Aorta (tissue), 5 donors: ENCODE results near the gene GLUL. TPM values are rescaled to one million over a fixed set of nuclear protein-coding genes. Genes with fewer than 3 reads are reported as not detected.

Source experiments
- ATAC-seq: fragments of 200-7000 bp; cut with Tn5 transposase; one replicate; pipeline ENCODE4 v1.9.1; 2022; ENCODE audit warnings: moderate library complexity; ENCODE audit not compliant: low FRiP score
- DNase-seq, 2 donors: peaks; one replicate each; pipeline ENCODE4 v3.0.0-alpha.2; 2020
- H3K27ac ChIP-seq, 2 donors: one replicate each; pipeline ENCODE4 v1.5.1; 2013; ENCODE audit warnings: low read length in 2 of 2, mild to moderate bottlenecking in 2 of 2, moderate library complexity in 2 of 2, control low read depth in 1 of 2, inconsistent platforms in 1 of 2, low read depth in 1 of 2
- H3K27me3 ChIP-seq, 2 donors: one replicate each; pipeline ENCODE4 v1.6.1; 2013; ENCODE audit warnings: control low read depth in 1 of 2, low read length in 1 of 2, mild to moderate bottlenecking in 1 of 2, moderate library complexity in 1 of 2; ENCODE audit not compliant: insufficient read depth in 2 of 2, control insufficient read depth in 1 of 2
- H3K36me3 ChIP-seq, 2 donors: one replicate each; pipeline ENCODE4 v1.6.1; 2013; ENCODE audit warnings: control low read depth in 1 of 2, low read length in 1 of 2, mild to moderate bottlenecking in 1 of 2; ENCODE audit not compliant: insufficient read depth in 2 of 2, control insufficient read depth in 1 of 2
- H3K4me1 ChIP-seq, 2 donors: one replicate each; pipeline ENCODE4 v1.6.1; 2013; ENCODE audit warnings: low read length in 2 of 2, control low read depth in 1 of 2, mild to moderate bottlenecking in 1 of 2, moderate library complexity in 1 of 2; ENCODE audit not compliant: insufficient read depth in 2 of 2, control insufficient read depth in 1 of 2
- H3K4me3 ChIP-seq, 2 donors: one replicate each; pipeline ENCODE4 v1.5.1; 2013; ENCODE audit warnings: low read length in 2 of 2, control low read depth in 1 of 2, mild to moderate bottlenecking in 1 of 2
- H3K9me3 ChIP-seq: one replicate; pipeline ENCODE4 v1.6.1; 2013; ENCODE audit warnings: mild to moderate bottlenecking, low read length; ENCODE audit not compliant: control insufficient read depth
- WGBS, 2 donors: extraction: QIAGEN DNeasy Blood & Tissue Kit; methylation state at CpG; one replicate each; pipeline ENCODE4 v1.1.7; 2013; 5-methylcytosine and 5-hydroxymethylcytosine counted together
- intact Hi-C, 2 donors: fragments of 100-400 bp; cut with DNase I; formaldehyde crosslinking; loops; one replicate each; pipeline versions ENCODE4 v1.14.2 to v1.15.0; 2022
- long read RNA-seq, 2 donors: library from polyadenylated mRNA; unstranded; transcript quantifications; one replicate each; pipeline ENCODE4 v2.0.0, GENCODE V29; 2020 to 2021
- polyA plus RNA-seq, 2 donors: library from polyadenylated mRNA; stranded (reverse); fragments of 200-250 nt; gene quantifications; one replicate each; pipeline ENCODE4 v1.2.3, GENCODE V29; 2013
- total RNA-seq, 2 donors: library from RNA; stranded (reverse); fragmentation: NEBNext Ultra II Directional; extraction: Animal tissue kit (Norgen Biotek cat#: 25700); gene quantifications; one replicate each; pipeline ENCODE4 v1.2.1, GENCODE V29; 2021
- donor health status: healthy with polysubstance abuse.
- donor health status: Bipolar disorder and iron deficiency.
- donor health status: DM: no; HTN: no; CAD: no.
- donor health status: DM: no; HTN: no; CAD: no.
- donor health status: DM: yes; HTN: yes; CAD: no.

The GLUL gene
- total RNA-seq (100 to 1,000 TPM; 421 to 549 TPM), polyA plus RNA-seq (100 to 1,000 TPM; 144 to 222 TPM)
- long read RNA-seq, donor 1, full-length matches to known transcripts = 286 of 673 reads
- long read RNA-seq, donor 1, partial matches to known transcripts = 374 of 673 reads
- long read RNA-seq, donor 1, other reads (novel, unspliced or antisense) = 13 of 673 reads
- long read RNA-seq, donor 2, full-length matches to known transcripts = 55 of 95 reads
- long read RNA-seq, donor 2, partial matches to known transcripts = 19 of 95 reads
- long read RNA-seq, donor 2, other reads (novel, unspliced or antisense) = 21 of 95 reads

DNA sequence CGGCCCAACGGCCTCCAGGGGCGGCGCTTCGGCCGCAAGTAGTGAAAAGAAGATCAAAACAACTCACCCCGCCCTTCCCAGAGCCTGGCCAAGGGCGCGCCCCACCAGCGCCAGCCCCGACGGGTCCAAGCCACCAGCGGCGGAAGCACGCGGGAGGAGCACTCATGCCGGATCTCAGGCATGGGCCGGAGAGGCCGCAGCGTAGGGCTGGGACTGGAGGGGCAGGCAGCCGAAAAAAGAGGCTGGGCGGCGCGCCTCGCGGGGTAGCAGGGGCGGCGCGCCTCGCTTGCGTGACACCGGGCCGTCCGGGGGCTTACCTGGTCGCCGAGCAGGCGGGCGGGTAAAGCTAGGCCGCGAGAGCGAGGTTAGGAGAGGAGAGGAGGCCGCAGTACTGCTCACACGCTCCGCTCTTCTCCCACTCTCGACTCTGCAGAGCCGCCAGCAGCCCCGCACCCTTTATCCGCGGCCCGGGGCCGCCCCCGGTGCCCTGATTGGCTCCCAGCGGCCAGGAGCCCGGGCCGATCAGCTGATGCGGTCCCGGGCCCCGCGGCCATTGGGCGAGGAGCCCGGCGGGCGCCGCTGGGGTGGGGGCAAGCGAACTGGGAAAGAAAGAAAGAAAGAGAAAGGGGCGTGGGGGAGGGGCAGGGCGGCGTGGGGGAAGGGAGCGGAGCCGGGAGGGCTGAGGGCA, at the start of gene GLUL:
Gene GLUL (minus strand): TSS at position 429 of the 688 bp plus-strand sequence. CDS start 3,053 bp downstream, outside the sequence.
- ATAC-seq = peak; percentile 94
- 0 to 1% methylated on average over 63 to 70 of the region's 70 CpGs for WGBS, 2 donors
- Histone ChIP-seq H3K27ac (peak within 1 kb of the TSS; percentile 36 to 63), H3K36me3 (peaks cover 3 to 4% of the 10 kb centered on the region in 2 donors), H3K4me3 (peak within 1 kb of the TSS; percentile 87 to 96), H3K4me1 (no peaks in the 10 kb centered on the region), H3K27me3 (no peaks in the 10 kb centered on the region), H3K9me3 (no peaks in the 10 kb centered on the region)
- peak; percentile 96 to 97 for DNase-seq
- intact Hi-C loops = loop anchor here in 1 of 2 donors (2.0 to 10.0 kb wide), 2 partner anchors 43 to 97 kb away; no protein-coding TSS in a partner anchor

DNA sequence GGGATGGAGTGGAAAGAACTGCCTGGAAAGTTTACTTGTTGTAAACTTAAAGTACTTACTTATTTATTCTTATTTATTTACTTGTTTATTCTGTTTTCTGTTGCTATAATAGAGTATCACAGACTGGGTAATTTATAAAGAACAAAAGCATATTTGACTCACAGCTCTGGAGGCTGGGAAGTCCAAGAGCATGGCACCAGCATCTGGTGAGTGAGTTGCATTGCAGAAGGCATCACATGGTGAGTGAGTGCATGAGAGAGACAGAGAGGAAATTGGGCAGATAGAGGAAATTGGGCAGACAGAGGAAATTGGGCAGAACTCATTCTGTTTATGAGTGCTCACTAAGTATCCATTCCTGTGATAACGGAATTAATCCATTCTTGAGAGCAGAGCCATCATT, 46.7 kb upstream of the GLUL start:
- Histone ChIP-seq H3K4me1 (no peaks in the 10 kb centered on the region), H3K36me3 (no peaks in the 10 kb centered on the region), H3K27me3 (no peaks in the 10 kb centered on the region), H3K27ac (no peak overlapping the region), H3K4me3 (no peak overlapping the region), H3K9me3 (peaks cover 2% of the 10 kb centered on the region)
- WGBS, 2 donors = 92 to 96% methylated on average over 1 of the region's 1 CpG
- DNase-seq = no peak
- ATAC-seq = no peak
- intact Hi-C loops = no loop called here

DNA sequence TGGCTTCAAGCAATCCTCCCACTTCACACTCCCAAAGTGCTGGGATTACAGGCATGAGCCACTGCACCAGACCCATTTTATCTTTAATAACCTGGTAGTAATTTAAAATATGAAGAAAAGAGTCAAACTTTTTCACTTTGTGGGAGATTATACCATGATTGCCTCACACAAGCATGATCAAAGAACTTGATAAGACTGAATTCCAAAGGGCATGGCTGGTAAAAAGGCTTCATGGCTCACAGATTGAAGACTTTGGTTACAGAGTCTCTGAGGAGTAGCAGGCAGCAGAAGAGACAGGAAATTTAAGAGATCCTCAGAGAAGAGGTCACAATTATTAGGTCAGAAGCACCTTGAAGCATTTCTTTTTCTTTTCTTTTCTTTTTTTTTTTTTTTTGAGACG, 42.0 kb upstream of the GLUL start:
- Histone ChIP-seq H3K27ac (no peak overlapping the region), H3K27me3 (no peaks in the 10 kb centered on the region), H3K4me1 (no peaks in the 10 kb centered on the region), H3K9me3 (peaks cover 2% of the 10 kb centered on the region), H3K4me3 (no peak overlapping the region), H3K36me3 (no peaks in the 10 kb centered on the region)
- 92% methylated on average over 1 of the region's 1 CpG for WGBS, 2 donors
- DNase-seq (no peak), ATAC-seq (no peak)
- intact Hi-C loops = no loop called here

DNA sequence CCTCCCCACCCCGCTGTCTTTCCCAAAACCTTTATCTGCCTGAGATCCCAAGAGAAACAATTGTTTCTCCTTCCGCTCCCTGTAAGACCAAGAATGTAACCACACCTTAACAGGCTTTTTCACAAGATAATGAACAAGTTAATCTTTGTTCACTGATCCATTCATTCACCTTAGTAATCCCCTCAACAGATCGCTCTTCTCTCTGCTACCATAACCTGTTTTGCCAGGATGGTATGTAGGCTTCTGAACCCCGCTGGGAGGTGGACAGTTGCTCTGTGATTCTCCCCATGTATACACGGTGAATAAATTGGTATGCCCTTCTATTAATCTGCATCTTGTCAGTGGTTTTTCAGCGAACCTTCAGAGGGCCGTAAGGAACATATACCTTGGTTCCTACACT, 39.7 kb upstream of the GLUL start:
- Histone ChIP-seq H3K27me3 (no peaks in the 10 kb centered on the region), H3K27ac (no peak overlapping the region), H3K4me3 (no peak overlapping the region), H3K4me1 (no peaks in the 10 kb centered on the region), H3K9me3 (no peaks in the 10 kb centered on the region), H3K36me3 (no peaks in the 10 kb centered on the region)
- ATAC-seq = no peak
- 77 to 79% methylated on average over 7 of the region's 7 CpGs for WGBS, 2 donors
- no peak for DNase-seq
- intact Hi-C loops = no loop called here

- no peaks in the 10 kb centered on the region for H3K27me3 ChIP-seq
- intact Hi-C loops = no loop called here
- H3K4me3 ChIP-seq = no peak overlapping the region
- no peak overlapping the region for H3K27ac ChIP-seq
- H3K9me3 ChIP-seq = no peaks in the 10 kb centered on the region
- DNase-seq (no peak), ATAC-seq (no peak)
- WGBS, 2 donors = 78 to 79% methylated on average over 11 of the region's 11 CpGs
- no peaks in the 10 kb centered on the region for H3K4me1 ChIP-seq
- H3K36me3 ChIP-seq = no peaks in the 10 kb centered on the region
Observed at GRCh38 chr1:182430263-182431068, 38.9 kb upstream of the GLUL start.

- no peak overlapping the region for H3K27ac ChIP-seq
- DNase-seq (no peak), ATAC-seq (no peak)
- no peaks in the 10 kb centered on the region for H3K4me1 ChIP-seq
- WGBS, 2 donors = 78 to 88% methylated on average over 2 of the region's 2 CpGs
- intact Hi-C loops = no loop called here
- no peaks in the 10 kb centered on the region for H3K9me3 ChIP-seq
- no peaks in the 10 kb centered on the region for H3K27me3 ChIP-seq
- no peaks in the 10 kb centered on the region for H3K36me3 ChIP-seq
- H3K4me3 ChIP-seq = no peak overlapping the region
Observed at GRCh38 chr1:182428043-182428442, 36.5 kb upstream of the GLUL start.

GRCh38 chr1:182426442-182427430, 35.1 kb upstream of the GLUL start:
- Histone ChIP-seq H3K27ac (no peak overlapping the region), H3K4me3 (no peak overlapping the region), H3K9me3 (no peaks in the 10 kb centered on the region), H3K4me1 (no peaks in the 10 kb centered on the region), H3K36me3 (no peaks in the 10 kb centered on the region), H3K27me3 (no peaks in the 10 kb centered on the region)
- ATAC-seq = no peak
- 73 to 81% methylated on average over 7 of the region's 7 CpGs for WGBS, 2 donors
- intact Hi-C loops = no loop called here
- DNase-seq = no peak

GRCh38 chr1:182415789-182416188, 24.2 kb upstream of the GLUL start:
- Histone ChIP-seq H3K36me3 (no peaks in the 10 kb centered on the region), H3K4me3 (no peak overlapping the region), H3K9me3 (no peaks in the 10 kb centered on the region), H3K27me3 (peaks cover 0 to 2% of the 10 kb centered on the region in 2 donors), H3K27ac (no peak overlapping the region), H3K4me1 (no peaks in the 10 kb centered on the region)
- 74 to 93% methylated on average over 1 of the region's 1 CpG for WGBS, 2 donors
- ATAC-seq (no peak), DNase-seq (no peak)
- intact Hi-C loops = no loop called here
